Dermis microvascular lymphatic vessel endothelial cell (primary cell): ENCODE measurements around the gene GRIK4. TPM values are rescaled to one million over a fixed set of nuclear protein-coding genes. Genes with fewer than 3 reads are reported as not detected.
"Not testable (repeated sequence)": the region's sequence is repeated elsewhere in the genome, so short reads cannot be mapped to it uniquely, and the experiment has no call there.

ENCODE experiments used
- DNase-seq, 2 donors: peaks; one replicate each; pipeline versions ENCODE4 v3.0.0 to v3.0.0-alpha.2; 2010; ENCODE audit warnings: low read depth in 2 of 2
- total RNA-seq: library from RNA; depleted of rRNA; stranded (reverse); fragments of >200 nt; gene quantifications from 2 replicates; pipeline ENCODE4 v1.2.1, GENCODE V29; 2014

Gene GRIK4
- total RNA-seq, 1 donor from 2014 or later, result not detected

- DNase-seq, result peak; percentile 3 to 50
These were observed 474.4 kb downstream of the GRIK4 start for GRCh38 chr11:120985718-120986569.

DNA sequence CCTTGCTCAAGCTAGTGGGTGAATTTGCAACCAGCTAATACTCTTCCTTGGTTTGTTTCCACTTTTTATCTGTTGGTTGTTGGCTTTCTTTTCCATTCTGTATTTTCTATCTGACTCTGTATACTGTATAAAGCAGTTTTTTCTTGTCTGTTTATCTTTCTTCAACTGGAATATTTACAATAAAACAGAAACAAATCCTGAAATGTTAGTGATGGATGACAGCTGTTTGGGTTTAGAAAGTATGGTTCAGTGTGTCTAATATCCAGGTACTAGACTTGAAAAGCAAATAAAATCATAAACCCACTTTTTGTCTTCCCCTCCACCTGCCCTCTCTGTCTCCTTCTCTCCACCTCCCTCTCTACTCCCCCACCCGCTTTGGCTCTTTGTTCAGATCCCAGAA is 477.1 kb downstream of the GRIK4 start:
- DNase-seq, result no peak

DNA sequence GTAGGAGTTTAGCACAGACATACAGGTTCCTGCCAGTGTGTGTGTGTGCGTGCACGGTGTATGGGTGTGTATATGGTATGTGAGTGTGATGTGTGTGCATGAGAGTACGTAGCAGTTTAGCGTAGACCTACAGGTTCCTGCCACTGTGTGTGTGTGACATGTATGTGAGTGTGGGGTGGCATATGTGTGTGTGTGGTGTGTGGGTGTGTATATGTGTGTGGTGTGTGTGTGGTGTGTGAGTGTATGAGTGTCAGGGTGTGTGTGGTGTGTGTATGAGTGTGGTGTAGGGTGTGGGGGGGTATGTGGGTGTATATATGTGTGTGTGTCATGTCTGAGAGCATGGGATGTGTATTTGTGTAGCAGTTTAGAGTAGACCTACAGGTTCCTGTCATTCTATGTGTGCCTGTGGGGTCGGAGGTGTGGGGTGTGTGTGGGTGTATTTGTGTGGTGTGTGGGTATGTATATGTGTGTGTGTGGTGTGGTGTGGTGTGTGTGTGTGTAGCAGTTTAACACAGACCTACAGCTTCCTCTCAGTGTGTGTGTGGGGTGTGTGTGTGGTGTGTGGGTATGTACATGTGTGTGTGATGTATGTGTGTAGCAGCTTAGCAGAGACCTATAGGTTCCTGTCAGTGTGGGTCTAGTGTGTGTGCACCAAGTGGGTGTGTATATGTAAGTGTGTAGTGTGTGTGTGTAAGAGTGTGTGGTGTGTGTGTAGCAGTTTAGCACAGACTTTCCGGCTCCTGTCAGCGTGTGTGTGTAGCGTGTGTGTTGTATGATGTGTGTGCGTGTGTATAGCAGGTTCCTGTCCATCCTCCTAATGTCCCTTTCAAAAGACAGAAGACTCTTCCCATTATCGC is 480.5 kb downstream of the GRIK4 start:
- DNase-seq, result no peak

GRCh38 chr11:120994091-120994859 is 482.7 kb downstream of the GRIK4 start:
- no peak for DNase-seq

GRCh38 chr11:120995184-120995583 is 483.6 kb downstream of the GRIK4 start:
- DNase-seq, result no peak

GRCh38 chr11:120996973-120997372 is 485.4 kb downstream of the GRIK4 start:
- DNase-seq, result no peak

DNA sequence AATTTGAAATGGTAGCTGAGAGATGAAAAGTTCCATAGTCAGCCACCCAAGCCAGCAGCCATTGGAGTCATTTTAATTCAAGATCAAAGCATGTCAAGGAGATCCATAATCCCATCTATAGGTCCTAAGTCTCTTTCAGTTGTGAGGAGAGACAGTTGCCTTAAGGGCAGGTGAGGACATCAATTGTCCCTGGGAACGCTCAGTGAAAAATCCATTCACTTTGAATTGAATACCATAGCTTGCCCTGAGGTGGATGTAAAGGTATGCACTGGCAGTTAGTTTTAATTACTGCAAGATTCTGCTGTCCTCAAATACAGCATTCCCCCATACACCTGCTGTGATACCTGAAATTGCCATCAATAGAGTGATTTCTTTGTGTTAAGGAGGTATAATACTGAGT is 487.0 kb downstream of the GRIK4 start:
- no peak for DNase-seq

- no peak for DNase-seq
These were observed 492.8 kb downstream of the GRIK4 start for GRCh38 chr11:121004206-121004840.

DNA sequence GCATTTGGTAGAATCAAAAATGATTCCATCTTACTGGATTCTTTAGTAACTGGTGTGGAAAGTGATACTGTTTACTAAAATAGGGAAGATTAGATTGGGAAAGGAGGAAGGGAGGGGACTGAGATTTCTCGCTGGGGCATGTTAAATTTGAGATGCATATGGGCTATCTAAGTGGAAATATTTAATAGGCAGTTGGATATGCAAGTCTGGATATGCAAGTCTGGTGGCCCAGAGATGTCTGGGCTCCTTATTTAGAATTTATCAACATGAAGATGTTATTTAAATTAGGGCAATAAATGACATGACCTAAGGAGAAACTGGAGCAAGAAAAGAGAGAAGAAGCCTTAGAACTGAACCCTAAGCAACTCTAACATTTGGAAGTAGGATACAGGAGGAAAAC is 495.4 kb downstream of the GRIK4 start:
- no peak for DNase-seq

GRCh38 chr11:121008551-121008950 is 497.0 kb downstream of the GRIK4 start:
- DNase-seq, result no peak

GRCh38 chr11:121012091-121012490 is 500.5 kb downstream of the GRIK4 start:
- DNase-seq, result no peak

DNA sequence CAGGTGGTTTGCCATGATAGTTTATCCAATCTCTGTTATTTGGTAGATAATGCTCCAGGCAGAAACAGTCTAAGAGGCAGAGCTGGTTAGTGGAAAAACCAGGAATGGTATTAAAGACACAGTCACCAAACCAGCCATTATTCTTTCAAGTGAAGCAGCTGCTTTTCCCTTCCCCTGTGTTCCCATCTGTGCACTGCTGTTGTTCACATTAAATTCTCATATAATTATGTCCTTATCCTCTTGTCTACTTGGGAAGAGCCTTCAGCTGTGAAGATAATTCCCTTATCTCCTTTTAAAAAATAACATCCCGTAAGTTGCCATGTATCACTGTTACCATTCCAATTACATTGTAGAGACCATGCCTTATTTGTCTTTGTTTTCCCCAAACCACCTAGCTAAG is 507.2 kb downstream of the GRIK4 start:
- no peak for DNase-seq

GRCh38 chr11:121021718-121022117 is 510.2 kb downstream of the GRIK4 start:
- DNase-seq, result not testable (repeated sequence)

- peak; percentile 76 to 89 for DNase-seq
These were observed 512.6 kb downstream of the GRIK4 start, which contains the start of gene TBCEL for GRCh38 chr11:121023848-121024751. TSS of gene TBCEL (plus strand) at chr11:121024102. CDS start at chr11:121045691, 21,589 bp downstream.

DNA sequence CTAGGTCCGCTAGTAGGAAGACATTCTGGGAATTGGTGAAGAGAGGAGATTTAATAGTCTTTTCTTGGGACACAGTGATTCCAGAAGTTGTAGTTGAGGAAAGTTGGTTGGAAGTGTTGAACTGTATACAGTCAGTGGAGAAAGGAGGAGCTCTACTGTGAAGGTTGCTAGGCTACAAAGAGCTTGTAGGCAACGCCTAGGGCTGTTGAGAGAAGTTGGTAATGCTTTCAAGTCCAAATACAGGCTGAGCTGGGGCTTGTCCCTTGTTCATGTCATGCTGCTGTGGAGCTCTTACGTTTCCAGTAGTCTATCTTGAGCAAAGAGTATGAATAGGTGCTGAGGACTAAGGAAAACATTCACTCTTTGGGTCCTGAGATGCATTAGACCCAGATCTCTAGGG is 513.4 kb downstream of the GRIK4 start:
- no peak for DNase-seq

DNA sequence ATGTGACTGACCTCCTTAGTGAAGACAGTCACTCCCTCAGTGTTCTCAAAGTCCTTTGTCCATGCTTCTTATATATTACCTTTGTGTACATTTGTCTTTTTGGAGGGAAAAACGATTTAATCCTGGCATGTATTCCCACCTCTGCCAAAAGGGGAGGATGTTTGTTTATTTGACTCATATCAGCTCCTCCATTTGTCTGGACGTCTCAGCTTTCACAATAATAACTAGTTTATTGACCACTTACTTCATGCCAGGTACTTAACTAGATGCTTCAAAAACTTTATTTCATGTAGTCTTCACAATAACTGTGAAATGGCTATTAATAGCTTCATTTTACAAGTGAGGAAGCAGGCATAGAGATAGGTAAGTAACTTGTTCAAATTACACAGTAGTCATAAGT is 517.6 kb downstream of the GRIK4 start:
- DNase-seq, result no peak

DNA sequence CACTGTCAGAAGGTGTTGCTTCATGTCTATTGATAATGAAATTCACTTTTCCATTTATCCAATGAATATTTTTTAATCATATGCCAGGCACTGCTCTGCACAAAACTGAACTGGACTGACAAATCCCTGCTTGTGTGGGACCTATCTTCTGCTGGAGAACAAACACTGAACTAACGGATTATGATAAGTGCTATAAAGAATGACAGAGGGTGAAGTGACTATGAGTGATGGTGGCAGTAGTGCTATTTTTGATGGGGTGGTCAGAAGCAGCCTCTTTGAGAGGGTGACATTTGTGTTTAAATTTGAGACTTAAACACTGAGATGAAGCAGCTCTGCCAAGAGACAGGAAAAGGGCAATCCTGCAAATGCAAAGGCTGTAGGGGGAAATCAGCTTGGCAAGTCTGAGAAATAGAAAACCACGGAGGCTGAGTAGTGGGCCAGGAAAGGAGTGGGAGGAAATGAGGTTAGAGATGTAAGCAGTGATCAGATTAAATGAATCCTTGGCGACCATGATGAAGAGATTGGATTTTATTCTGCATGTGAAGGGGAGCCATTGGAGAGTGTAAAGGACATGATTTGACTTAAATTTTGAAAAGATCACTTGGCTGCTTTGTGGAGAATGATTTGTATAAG is 518.4 kb downstream of the GRIK4 start:
- no peak for DNase-seq

DNA sequence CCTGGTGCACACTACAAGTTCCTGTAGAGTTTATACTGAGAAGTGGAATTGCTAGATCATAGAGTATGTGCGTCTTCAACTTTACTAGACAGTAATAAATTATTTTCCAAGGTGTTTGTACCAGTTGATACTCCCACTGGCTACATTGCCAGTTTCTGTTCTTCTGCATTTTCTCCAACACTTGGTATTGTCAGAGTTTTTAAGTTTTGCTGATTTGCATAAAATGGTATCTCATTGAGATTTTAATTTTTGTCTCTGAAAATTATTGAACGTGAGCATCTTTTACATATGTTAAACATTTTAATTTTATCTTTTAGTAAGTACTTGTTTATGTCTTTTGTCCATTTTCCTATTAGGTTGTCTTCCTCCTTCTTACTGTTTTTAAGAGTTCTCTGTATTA is 519.6 kb downstream of the GRIK4 start:
- DNase-seq, result no peak

DNA sequence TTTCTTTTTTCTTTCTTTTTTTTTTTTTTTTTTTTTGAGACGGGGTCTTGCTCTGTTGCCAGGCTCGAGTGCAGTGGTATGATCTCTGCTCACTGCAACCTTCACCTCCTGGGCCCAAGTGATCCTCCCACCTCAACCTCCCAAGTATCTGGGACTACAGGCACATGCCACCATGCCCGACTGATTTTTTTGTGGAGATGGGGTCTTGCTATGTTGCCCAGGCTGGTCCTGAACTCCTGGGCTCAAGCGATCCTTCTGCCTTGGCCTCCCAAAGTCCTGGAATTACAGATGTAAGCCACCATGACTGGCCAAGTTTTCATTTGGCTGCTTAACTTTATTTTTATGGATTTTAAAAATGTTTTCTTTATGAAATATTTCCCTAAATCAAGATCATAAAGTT is 520.1 kb downstream of the GRIK4 start:
- not testable (repeated sequence) for DNase-seq

- no peak for DNase-seq
These were observed 521.0 kb downstream of the GRIK4 start for GRCh38 chr11:121032546-121032945.
